Fibroblast of lung (primary cell): ENCODE results near the gene AFAP1L2. TPM values are rescaled to one million over a fixed set of nuclear protein-coding genes. Genes with fewer than 3 reads are reported as not detected.

Experiments
- DNase-seq, 2 donors: peaks; one replicate each; pipeline versions ENCODE4 v3.0.0 to v3.0.0-alpha.2; 2010; ENCODE audit warnings: low read depth in 2 of 2
- H2AFZ ChIP-seq: 2 replicates; pipeline ENCODE4 v1.5.1; 2012; ENCODE audit warnings: low read length, control low read depth, inconsistent platforms
- H3K27ac ChIP-seq: 2 replicates; pipeline ENCODE4 v1.5.1; 2011; ENCODE audit warnings: low read length, control low read depth; ENCODE audit not compliant: insufficient read depth
- H3K27me3 ChIP-seq: 2 replicates; pipeline ENCODE4 v1.5.1; 2011; ENCODE audit warnings: mild to moderate bottlenecking, low read length; ENCODE audit not compliant: control insufficient read depth, insufficient read depth
- H3K36me3 ChIP-seq: 2 replicates; pipeline ENCODE4 v1.5.1; 2011; ENCODE audit warnings: low read length; ENCODE audit not compliant: control insufficient read depth, insufficient read depth
- H3K4me1 ChIP-seq: 2 replicates; pipeline ENCODE4 v1.5.1; 2011; ENCODE audit warnings: low read length; ENCODE audit not compliant: control insufficient read depth, insufficient read depth; ENCODE audit errors: extremely low read depth
- H3K4me2 ChIP-seq: 2 replicates; pipeline ENCODE4 v1.5.1; 2011; ENCODE audit warnings: low read length, control low read depth; ENCODE audit not compliant: insufficient read depth; ENCODE audit errors: extremely low read depth
- H3K4me3 ChIP-seq, 4 experiments: fragments of 200-600 bp in 1 of 4; sonication (generic) in 1 of 4; replicated peaks in 1 of 4; 2 replicates each; pipeline ENCODE4 v1.5.1; 2011 to 2016; ENCODE audit warnings: low read length in 4 of 4, low read depth in 3 of 4, mild to moderate bottlenecking in 3 of 4, control low read depth in 2 of 4, inconsistent platforms in 1 of 4, mixed read lengths in 1 of 4; ENCODE audit not compliant: insufficient read depth in 1 of 4; ENCODE audit errors: control extremely low read depth in 1 of 4
- H3K79me2 ChIP-seq: 2 replicates; pipeline ENCODE4 v1.5.1; 2012; ENCODE audit warnings: mild to moderate bottlenecking, low read length, inconsistent platforms; ENCODE audit not compliant: control insufficient read depth, insufficient read depth
- H3K9ac ChIP-seq: 2 replicates; pipeline ENCODE4 v1.5.1; 2011; ENCODE audit warnings: mild to moderate bottlenecking, low read length, control low read depth; ENCODE audit not compliant: insufficient read depth
- H3K9me3 ChIP-seq: 2 replicates; pipeline ENCODE4 v1.5.1; 2012; ENCODE audit warnings: low read depth, low read length; ENCODE audit not compliant: control insufficient read depth, insufficient read depth
- H4K20me1 ChIP-seq: 2 replicates; pipeline ENCODE4 v1.5.1; 2011; ENCODE audit warnings: low read length; ENCODE audit not compliant: control insufficient read depth, insufficient read depth; ENCODE audit errors: extremely low read depth
- CTCF ChIP-seq, 2 donors: IDR thresholded peaks in 1 of 2; conservative IDR thresholded peaks in 1 of 2; 1 replicate in 1 of 2; 2 replicates in 1 of 2; pipeline ENCODE4 v1.5.1; 2011 to 2012; ENCODE audit warnings: low read length in 2 of 2, control low read depth in 1 of 2, inconsistent platforms in 1 of 2, low read depth in 1 of 2, mild to moderate bottlenecking in 1 of 2
- EZH2 ChIP-seq: IDR thresholded peaks from 2 replicates; pipeline ENCODE4 v1.5.1; 2012; ENCODE audit warnings: low read length, control low read depth, mild to moderate bottlenecking; ENCODE audit errors: missing control alignments
- polyA plus RNA-seq, 2 donors: library from polyadenylated mRNA; depleted of rRNA in 1 of 2; stranded (reverse) in 1 of 2; unstranded in 1 of 2; fragments of >200 nt; gene quantifications; 2 replicates each; pipeline ENCODE4 v1.2.1, GENCODE V29; 2011 to 2012; ENCODE audit warnings: missing spikeins in 1 of 2
- total RNA-seq: library from RNA; depleted of rRNA; stranded (reverse); fragments of >200 nt; gene quantifications from 2 replicates; pipeline ENCODE4 v1.2.1, GENCODE V29; 2014

The AFAP1L2 gene
- total and polyA plus RNA-seq, 2 donors (not counting 1 experiment from before 2014, with no cell fraction given): 0.17 to 9.6 TPM

GRCh38 chr10:114402233-114402632 lies 2.1 kb downstream of the AFAP1L2 start:
- Histone ChIP-seq H4K20me1 (no peaks in the 10 kb centered on the region), H2AFZ (no peak overlapping the region), H3K9ac (no peak overlapping the region), H3K4me1 (peaks cover 24% of the 10 kb centered on the region), H3K79me2 (no peaks in the 10 kb centered on the region), H3K4me2 (no peak overlapping the region), H3K27ac (no peak overlapping the region), H3K4me3 (no peak overlapping the region), H3K9me3 (no peaks in the 10 kb centered on the region), H3K36me3 (no peaks in the 10 kb centered on the region), H3K27me3 (peaks cover 20% of the 10 kb centered on the region)
- TF ChIP-seq EZH2: no peak
- peak in 1 of 2 donors; percentile 26 for DNase-seq

- H3K27me3 ChIP-seq: peaks cover 20% of the 10 kb centered on the region
Observed at GRCh38 chr10:114401195-114401791, 3.0 kb downstream of the AFAP1L2 start.

GRCh38 chr10:114400091-114400490 lies 4.2 kb downstream of the AFAP1L2 start:
- no peaks in the 10 kb centered on the region for H4K20me1 ChIP-seq
- H3K4me2 ChIP-seq: no peak overlapping the region
- H3K4me1 ChIP-seq: peaks cover 28% of the 10 kb centered on the region
- no peaks in the 10 kb centered on the region for H3K36me3 ChIP-seq
- peak in 1 of 2 donors; percentile 53 for DNase-seq
- no peaks in the 10 kb centered on the region for H3K9me3 ChIP-seq
- peaks cover 14% of the 10 kb centered on the region for H3K27me3 ChIP-seq
- no peak overlapping the region for H3K9ac ChIP-seq
- TF ChIP-seq CTCF (conservative IDR thresholded peaks at IDR 0.05 in 1 of 2, IDR thresholded peaks at IDR 0.05 in 1 of 2; ENCODE audit: low read depth in 1 of 2, low read length in 2 of 2) (no peak), EZH2 (no peak)
- no peak overlapping the region for H2AFZ ChIP-seq
- no peaks in the 10 kb centered on the region for H3K79me2 ChIP-seq
- H3K4me3 ChIP-seq: no peak overlapping the region
- H3K27ac ChIP-seq: peak overlapping the region; percentile 41

More at GRCh38 chr10:114401195-114401791, 3.0 kb downstream of the AFAP1L2 start:
- DNase-seq: peak; percentile 69 to 94
- Histone ChIP-seq H3K36me3 (no peaks in the 10 kb centered on the region), H3K4me3 (no peak overlapping the region), H4K20me1 (no peaks in the 10 kb centered on the region), H3K27ac (peak overlapping the region; percentile 56), H3K4me2 (no peak overlapping the region), H3K9me3 (no peaks in the 10 kb centered on the region), H2AFZ (no peak overlapping the region), H3K79me2 (no peaks in the 10 kb centered on the region), H3K4me1 (peaks cover 28% of the 10 kb centered on the region), H3K9ac (no peak overlapping the region)
- TF ChIP-seq CTCF (conservative IDR thresholded peaks at IDR 0.05 in 1 of 2, IDR thresholded peaks at IDR 0.05 in 1 of 2; ENCODE audit: low read depth in 1 of 2, low read length in 2 of 2): no peak
